ENCODE measurements around the gene SORCS1. TPM values are rescaled to one million over a fixed set of nuclear protein-coding genes. Genes with fewer than 3 reads are reported as not detected.

Gene SORCS1
- total RNA-seq, 3 donors from 2014 or later = 0.73 to 3.3 (median 2.9) TPM

GRCh38 chr10:106740071-106740470, 424.4 kb downstream of the SORCS1 start:
- TF ChIP-seq POLR2AphosphoS5 (IDR thresholded peaks at IDR 0.05) (no peak), POLR2A (IDR thresholded peaks at IDR 0.05) (no peak), CTCF (IDR thresholded peaks at IDR 0.05) (no peak)
- Histone ChIP-seq H3K4me1 (no peaks in the 10 kb centered on the region), H3K4me3 (no peak overlapping the region), H3K27ac (no peak overlapping the region), H3K9me3 (no peaks in the 10 kb centered on the region), H3K27me3 (no peaks in the 10 kb centered on the region), H3K36me3 (no peaks in the 10 kb centered on the region)
- DNase-seq (ENCODE audit: low spot score in 2 of 2) = no peak
- intact Hi-C loops (cut with DNase I; ENCODE audit: low total_unique reads) = no loop called here

- TF ChIP-seq CTCF (IDR thresholded peaks at IDR 0.05) (no peak), POLR2AphosphoS5 (IDR thresholded peaks at IDR 0.05) (no peak), POLR2A (IDR thresholded peaks at IDR 0.05) (no peak)
- H3K36me3 ChIP-seq = no peaks in the 10 kb centered on the region
- H3K27ac ChIP-seq = no peak overlapping the region
- H3K9me3 ChIP-seq = no peaks in the 10 kb centered on the region
- no peaks in the 10 kb centered on the region for H3K27me3 ChIP-seq
- H3K4me3 ChIP-seq = no peak overlapping the region
- no peak for DNase-seq (ENCODE audit: low spot score in 2 of 2)
- intact Hi-C loops (cut with DNase I; ENCODE audit: low total_unique reads) = no loop called here
- H3K4me1 ChIP-seq = no peaks in the 10 kb centered on the region
Measured at GRCh38 chr10:106734220-106734619, 430.3 kb downstream of the SORCS1 start.

- no peak overlapping the region for H3K4me3 ChIP-seq
- H3K4me1 ChIP-seq = no peaks in the 10 kb centered on the region
- no peak for DNase-seq (ENCODE audit: low spot score in 2 of 2)
- no peak for TF ChIP-seq CTCF (IDR thresholded peaks at IDR 0.05)
- TF ChIP-seq POLR2AphosphoS5 (IDR thresholded peaks at IDR 0.05) = no peak
- no peak for TF ChIP-seq POLR2A (IDR thresholded peaks at IDR 0.05)
- no peaks in the 10 kb centered on the region for H3K36me3 ChIP-seq
- intact Hi-C loops (cut with DNase I; ENCODE audit: low total_unique reads) = no loop called here
- H3K9me3 ChIP-seq = no peaks in the 10 kb centered on the region
- H3K27ac ChIP-seq = no peak overlapping the region
- H3K27me3 ChIP-seq = no peaks in the 10 kb centered on the region
Measured at GRCh38 chr10:106728232-106728631, 436.3 kb downstream of the SORCS1 start.

- no peak overlapping the region for H3K4me3 ChIP-seq
- H3K27ac ChIP-seq = no peak overlapping the region
- no peak for DNase-seq (ENCODE audit: low spot score in 2 of 2)
- no peaks in the 10 kb centered on the region for H3K9me3 ChIP-seq
- no peaks in the 10 kb centered on the region for H3K36me3 ChIP-seq
- intact Hi-C loops (cut with DNase I; ENCODE audit: low total_unique reads) = no loop called here
- TF ChIP-seq CTCF (IDR thresholded peaks at IDR 0.05) (no peak), POLR2A (IDR thresholded peaks at IDR 0.05) (no peak), POLR2AphosphoS5 (IDR thresholded peaks at IDR 0.05) (no peak)
- H3K4me1 ChIP-seq = no peaks in the 10 kb centered on the region
- H3K27me3 ChIP-seq = no peaks in the 10 kb centered on the region
Measured at GRCh38 chr10:106727170-106727569, 437.3 kb downstream of the SORCS1 start.

- Histone ChIP-seq H3K4me1 (no peaks in the 10 kb centered on the region), H3K4me3 (no peak overlapping the region), H3K27me3 (no peaks in the 10 kb centered on the region), H3K9me3 (no peaks in the 10 kb centered on the region), H3K27ac (no peak overlapping the region), H3K36me3 (no peaks in the 10 kb centered on the region)
- no peak for DNase-seq (ENCODE audit: low spot score in 2 of 2)
- TF ChIP-seq POLR2AphosphoS5 (IDR thresholded peaks at IDR 0.05) = no peak
- intact Hi-C loops (cut with DNase I; ENCODE audit: low total_unique reads) = no loop called here
Measured at GRCh38 chr10:106722524-106722923, 442.0 kb downstream of the SORCS1 start.

- H3K27me3 ChIP-seq = no peaks in the 10 kb centered on the region
- H3K9me3 ChIP-seq = no peaks in the 10 kb centered on the region
- no peak for DNase-seq (ENCODE audit: low spot score in 2 of 2)
- no peak for TF ChIP-seq CTCF (IDR thresholded peaks at IDR 0.05)
- no peak for TF ChIP-seq POLR2A (IDR thresholded peaks at IDR 0.05)
- TF ChIP-seq POLR2AphosphoS5 (IDR thresholded peaks at IDR 0.05) = no peak
- intact Hi-C loops (cut with DNase I; ENCODE audit: low total_unique reads) = no loop called here
- H3K4me1 ChIP-seq = no peaks in the 10 kb centered on the region
- H3K27ac ChIP-seq = no peak overlapping the region
- no peak overlapping the region for H3K4me3 ChIP-seq
- H3K36me3 ChIP-seq = no peaks in the 10 kb centered on the region
Measured at GRCh38 chr10:106720683-106721082, 443.8 kb downstream of the SORCS1 start.
